ENCODE results near the gene ANXA9. TPM values are rescaled to one million over a fixed set of nuclear protein-coding genes. Genes with fewer than 3 reads are reported as not detected.

The ANXA9 gene
- polyA plus RNA-seq, 1 donor from 2014 or later: 0.11 TPM

GRCh38 chr1:151036356-151036755 is 54.3 kb downstream of the ANXA9 start, which contains the start of gene BNIPL:
TSS of gene BNIPL (plus strand) at chr1:151036586. CDS start at chr1:151036726, 140 bp downstream.
- Mint-ChIP-seq H3K4me1 (peaks cover 0 to 2% (median 1%) of the 10 kb centered on the region in 3 donors), H3K27ac (no peak within 1 kb of the TSS), H3K9me3 (no peaks in the 10 kb centered on the region), H3K27me3 (no peaks in the 10 kb centered on the region), H3K36me3 (peaks cover 10% of the 10 kb centered on the region), H3K4me3 (no peak within 1 kb of the TSS)

GRCh38 chr1:151037032-151037431 is 54.9 kb downstream of the ANXA9 start:
- no peaks in the 10 kb centered on the region for H3K9me3 Mint-ChIP-seq
- no peak overlapping the region for H3K27ac Mint-ChIP-seq

GRCh38 chr1:151039521-151039920 is 57.4 kb downstream of the ANXA9 start:
- no peak overlapping the region for H3K4me3 Mint-ChIP-seq
- no peaks in the 10 kb centered on the region for H3K9me3 Mint-ChIP-seq
- H3K27ac Mint-ChIP-seq: no peak overlapping the region
- peaks cover 0 to 1% (median 0%) of the 10 kb centered on the region in 3 donors for H3K4me1 Mint-ChIP-seq
- peaks cover 2% of the 10 kb centered on the region for H3K36me3 Mint-ChIP-seq
- H3K27me3 Mint-ChIP-seq: no peaks in the 10 kb centered on the region

More at GRCh38 chr1:151037032-151037431, 54.9 kb downstream of the ANXA9 start:
- Mint-ChIP-seq H3K36me3 (peaks cover 9% of the 10 kb centered on the region), H3K27me3 (no peaks in the 10 kb centered on the region), H3K4me1 (peaks cover 0 to 2% (median 1%) of the 10 kb centered on the region in 3 donors), H3K4me3 (no peak overlapping the region)

- Mint-ChIP-seq H3K4me1 (peaks cover 5 to 11% (median 11%) of the 10 kb centered on the region in 3 donors), H3K4me3 (no peak overlapping the region), H3K36me3 (peaks cover 2% of the 10 kb centered on the region), H3K9me3 (no peaks in the 10 kb centered on the region), H3K27ac (no peak overlapping the region), H3K27me3 (no peaks in the 10 kb centered on the region)
Measured at GRCh38 chr1:151043163-151043562, 61.1 kb downstream of the ANXA9 start.

Other genes with a start within 250 kb of the ANXA9 start
- gene CTSS, start 216.5 kb upstream of the ANXA9 start, polyA plus RNA-seq: 478 TPM
- 1.0 TPM for gene CTSK, start 174.0 kb upstream of the ANXA9 start, polyA plus RNA-seq
- gene ARNT, start 105.7 kb upstream of the ANXA9 start, polyA plus RNA-seq: 18.2 TPM
- gene CTXND2, start 95.2 kb upstream of the ANXA9 start, polyA plus RNA-seq: not detected
- 19.8 TPM for gene SETDB1, start 55.9 kb upstream of the ANXA9 start, polyA plus RNA-seq
- 110 TPM for gene CERS2, start 7.5 kb upstream of the ANXA9 start, polyA plus RNA-seq
- 2.3 TPM for gene MINDY1, start 24.6 kb downstream of the ANXA9 start, polyA plus RNA-seq
- gene PRUNE1, start 26.2 kb downstream of the ANXA9 start, polyA plus RNA-seq: 36.2 TPM
- 0.13 TPM for gene BNIPL, start 54.3 kb downstream of the ANXA9 start, polyA plus RNA-seq
- 4.5 TPM for gene C1orf56, start 65.5 kb downstream of the ANXA9 start, polyA plus RNA-seq
- 86.2 TPM for gene CDC42SE1, start 77.3 kb downstream of the ANXA9 start, polyA plus RNA-seq
- 1.5 TPM for gene MLLT11, start 78.1 kb downstream of the ANXA9 start, polyA plus RNA-seq
- 5.5 TPM for gene GABPB2, start 88.5 kb downstream of the ANXA9 start, polyA plus RNA-seq
- gene SEMA6C, start 164.3 kb downstream of the ANXA9 start, polyA plus RNA-seq: not detected
- gene TNFAIP8L2, start 174.4 kb downstream of the ANXA9 start, polyA plus RNA-seq: 16.1 TPM
- gene LYSMD1, start 183.6 kb downstream of the ANXA9 start, polyA plus RNA-seq: 0.69 TPM
- gene SCNM1, start 183.9 kb downstream of the ANXA9 start, polyA plus RNA-seq: 70.1 TPM
- 1.0 TPM for gene TMOD4, start 193.7 kb downstream of the ANXA9 start, polyA plus RNA-seq
- 81.0 TPM for gene VPS72, start 207.9 kb downstream of the ANXA9 start, polyA plus RNA-seq
- gene PIP5K1A, start 216.3 kb downstream of the ANXA9 start, polyA plus RNA-seq: 20.3 TPM

Measured in IgD-negative memory B cell (primary cell).